NB4 (cell line): Measurements from ENCODE around the gene EEPD1.

Experiments used
- DNase-seq: peaks from one replicate; pipeline ENCODE4 v3.0.0; 2010; ENCODE audit warnings: low read depth
- H3K4me3 ChIP-seq: one replicate; pipeline ENCODE4 v1.5.1; 2011; ENCODE audit warnings: mild to moderate bottlenecking, low read depth, low read length, moderate library complexity
- CTCF ChIP-seq: IDR thresholded peaks from one replicate; pipeline ENCODE4 v1.5.1; 2012; ENCODE audit warnings: low read depth, low read length
- MAX ChIP-seq: IDR thresholded peaks from 2 replicates; pipeline ENCODE4 v1.6.1; 2011; ENCODE audit warnings: low read depth, low read length
- MYC ChIP-seq: IDR thresholded peaks from 2 replicates; pipeline ENCODE4 v1.6.1; 2011; ENCODE audit warnings: low read depth, low read length
- POLR2A ChIP-seq: IDR thresholded peaks from 2 replicates; pipeline ENCODE4 v1.6.1; 2011; ENCODE audit warnings: mild to moderate bottlenecking; ENCODE audit not compliant: insufficient read length; ENCODE audit errors: extremely low read depth

Gene EEPD1

GRCh38 chr7:36285276-36285675, 132.2 kb downstream of the EEPD1 start:
- DNase-seq: no peak
- no peak overlapping the region for H3K4me3 ChIP-seq
- TF ChIP-seq MAX (no peak), CTCF (no peak), POLR2A (no peak), MYC (no peak)

- no peak for DNase-seq
- H3K4me3 ChIP-seq: no peak overlapping the region
- TF ChIP-seq MAX (no peak), POLR2A (no peak), CTCF (no peak), MYC (no peak)
These were observed 133.2 kb downstream of the EEPD1 start for GRCh38 chr7:36286226-36286625.

- no peak for TF ChIP-seq CTCF
- DNase-seq: no peak
- no peak overlapping the region for H3K4me3 ChIP-seq
These were observed 133.6 kb downstream of the EEPD1 start for GRCh38 chr7:36286688-36287087.

GRCh38 chr7:36287371-36288241, 134.6 kb downstream of the EEPD1 start:
- DNase-seq: peak; percentile 54

GRCh38 chr7:36288501-36288900, 135.4 kb downstream of the EEPD1 start:
- TF ChIP-seq POLR2A (no peak), CTCF (no peak), MAX (no peak), MYC (no peak)
- DNase-seq: no peak
- H3K4me3 ChIP-seq: no peak overlapping the region

More at GRCh38 chr7:36287371-36288241, 134.6 kb downstream of the EEPD1 start:
- no peak overlapping the region for H3K4me3 ChIP-seq
- TF ChIP-seq POLR2A (no peak), MYC (no peak), MAX (0 out of 2 replicates have a peak, but pooled peaks have one; percentile 47), CTCF (no peak)
